ENCODE results near the gene STK40. TPM values are rescaled to one million over a fixed set of nuclear protein-coding genes. Genes with fewer than 3 reads are reported as not detected.

Gene STK40
- total and polyA plus RNA-seq, 2 donors, result 11.8 to 73.5 TPM

GRCh38 chr1:36303244-36303643 lies 82.5 kb downstream of the STK40 start:
- no peak overlapping the region for H3K4me3 ChIP-seq (ENCODE audit: low read depth, low read length)
- DNase-seq (ENCODE audit: extremely low spot score), result no peak
- WGBS, result 70% methylated on average over 5 of the region's 5 CpGs
- H3K27ac ChIP-seq (ENCODE audit: low read depth), result no peak overlapping the region
- no peaks in the 10 kb centered on the region for H3K4me1 ChIP-seq (ENCODE audit: insufficient read depth)
- H3K36me3 ChIP-seq (ENCODE audit: insufficient read depth), result peaks cover 5% of the 10 kb centered on the region

GRCh38 chr1:36301220-36301619 lies 84.5 kb downstream of the STK40 start:
- no peaks in the 10 kb centered on the region for H3K4me1 ChIP-seq (ENCODE audit: insufficient read depth)
- peaks cover 9% of the 10 kb centered on the region for H3K36me3 ChIP-seq (ENCODE audit: insufficient read depth)
- no peak overlapping the region for H3K27ac ChIP-seq (ENCODE audit: low read depth)
- H3K4me3 ChIP-seq (ENCODE audit: low read depth, low read length), result no peak overlapping the region
- no peak for DNase-seq (ENCODE audit: extremely low spot score)
- WGBS, result 87% methylated on average over 1 of the region's 1 CpG

- peak overlapping the region; percentile 34 for H3K27ac ChIP-seq (ENCODE audit: low read depth)
- WGBS, result 93% methylated on average over 1 of the region's 1 CpG
- H3K4me3 ChIP-seq (ENCODE audit: low read depth, low read length), result no peak overlapping the region
- no peak for DNase-seq (ENCODE audit: extremely low spot score)
- H3K36me3 ChIP-seq (ENCODE audit: insufficient read depth), result peaks cover 9% of the 10 kb centered on the region
- H3K4me1 ChIP-seq (ENCODE audit: insufficient read depth), result no peaks in the 10 kb centered on the region
Measured at GRCh38 chr1:36300526-36300925, 85.2 kb downstream of the STK40 start.

- Histone ChIP-seq H3K36me3 (ENCODE audit: insufficient read depth) (peaks cover 12% of the 10 kb centered on the region), H3K27ac (ENCODE audit: low read depth) (no peak overlapping the region), H3K4me1 (ENCODE audit: insufficient read depth) (no peaks in the 10 kb centered on the region), H3K4me3 (ENCODE audit: low read depth, low read length) (no peak overlapping the region)
- 92% methylated on average over 5 of the region's 5 CpGs for WGBS
- DNase-seq (ENCODE audit: extremely low spot score), result no peak
Measured at GRCh38 chr1:36298640-36299039, 87.1 kb downstream of the STK40 start.

- Histone ChIP-seq H3K27ac (ENCODE audit: low read depth) (no peak overlapping the region), H3K4me1 (ENCODE audit: insufficient read depth) (no peaks in the 10 kb centered on the region), H3K4me3 (ENCODE audit: low read depth, low read length) (no peak overlapping the region), H3K36me3 (ENCODE audit: insufficient read depth) (peaks cover 14% of the 10 kb centered on the region)
- WGBS, result 88% methylated on average over 2 of the region's 2 CpGs
- no peak for DNase-seq (ENCODE audit: extremely low spot score)
Measured at GRCh38 chr1:36297062-36297461, 88.7 kb downstream of the STK40 start.

GRCh38 chr1:36295390-36295789 lies 90.3 kb downstream of the STK40 start:
- Histone ChIP-seq H3K4me3 (ENCODE audit: low read depth, low read length) (no peak overlapping the region), H3K36me3 (ENCODE audit: insufficient read depth) (peaks cover 14% of the 10 kb centered on the region), H3K4me1 (ENCODE audit: insufficient read depth) (no peaks in the 10 kb centered on the region), H3K27ac (ENCODE audit: low read depth) (no peak overlapping the region)
- no peak for DNase-seq (ENCODE audit: extremely low spot score)
- WGBS, result 75% methylated on average over 2 of the region's 2 CpGs

Small RNAs within 50 kb of the gene (small RNA-seq; reads per million reads assigned to genes)
- not detected for gene RNU4-27P
- 0.98 reads per million, percentile 74 among the genes with 10 or more reads in this experiment for gene SNORA63C

Other genes with a start within 250 kb of the STK40 start
- 43.9 TPM for gene TRAPPC3, start 236.4 kb downstream of the STK40 start, total RNA-seq
- gene TRAPPC3, start 236.4 kb downstream of the STK40 start, polyA plus RNA-seq, result 76.9 TPM
- 31.7 TPM for gene MAP7D1, start 229.8 kb downstream of the STK40 start, total RNA-seq
- 144 TPM for gene MAP7D1, start 229.8 kb downstream of the STK40 start, polyA plus RNA-seq
- 67.3 TPM for gene THRAP3, start 161.5 kb downstream of the STK40 start, total RNA-seq
- gene THRAP3, start 161.5 kb downstream of the STK40 start, polyA plus RNA-seq, result 52.4 TPM
- gene SH3D21, start 79.6 kb downstream of the STK40 start, total RNA-seq, result 3.5 TPM
- 1.8 TPM for gene SH3D21, start 79.6 kb downstream of the STK40 start, polyA plus RNA-seq
- 27.7 TPM for gene EVA1B, start 62.3 kb downstream of the STK40 start, total RNA-seq
- 74.7 TPM for gene EVA1B, start 62.3 kb downstream of the STK40 start, polyA plus RNA-seq
- 4.1 TPM for gene LSM10, start 12.0 kb upstream of the STK40 start, total RNA-seq
- gene LSM10, start 12.0 kb upstream of the STK40 start, polyA plus RNA-seq, result 78.9 TPM
- 12.4 TPM for gene OSCP1, start 64.5 kb upstream of the STK40 start, total RNA-seq
- 10.6 TPM for gene OSCP1, start 64.5 kb upstream of the STK40 start, polyA plus RNA-seq
- gene MRPS15, start 78.5 kb upstream of the STK40 start, total RNA-seq, result 26.0 TPM
- 69.9 TPM for gene MRPS15, start 78.5 kb upstream of the STK40 start, polyA plus RNA-seq
- gene CSF3R, start 97.0 kb upstream of the STK40 start, total RNA-seq, result 5.3 TPM
- gene CSF3R, start 97.0 kb upstream of the STK40 start, polyA plus RNA-seq, result 4.7 TPM

Data from urinary bladder (tissue), 4 donors.